Urothelium cell line (cell line): Measurements from ENCODE around the gene CPT1A.
A peak's percentile ranks its signal among the peaks of the same experiment; 100 is the strongest.

Source experiments
- DNase-seq: peaks from one replicate; pipeline ENCODE4 v3.0.0; 2011; ENCODE audit warnings: low spot score, mixed read lengths
- FAIRE-seq: peaks from 2 replicates; lab custom pipeline; 2011; peaks lifted over from hg19 to GRCh38; lab: Jason Lieb, UNC

Gene CPT1A

DNA sequence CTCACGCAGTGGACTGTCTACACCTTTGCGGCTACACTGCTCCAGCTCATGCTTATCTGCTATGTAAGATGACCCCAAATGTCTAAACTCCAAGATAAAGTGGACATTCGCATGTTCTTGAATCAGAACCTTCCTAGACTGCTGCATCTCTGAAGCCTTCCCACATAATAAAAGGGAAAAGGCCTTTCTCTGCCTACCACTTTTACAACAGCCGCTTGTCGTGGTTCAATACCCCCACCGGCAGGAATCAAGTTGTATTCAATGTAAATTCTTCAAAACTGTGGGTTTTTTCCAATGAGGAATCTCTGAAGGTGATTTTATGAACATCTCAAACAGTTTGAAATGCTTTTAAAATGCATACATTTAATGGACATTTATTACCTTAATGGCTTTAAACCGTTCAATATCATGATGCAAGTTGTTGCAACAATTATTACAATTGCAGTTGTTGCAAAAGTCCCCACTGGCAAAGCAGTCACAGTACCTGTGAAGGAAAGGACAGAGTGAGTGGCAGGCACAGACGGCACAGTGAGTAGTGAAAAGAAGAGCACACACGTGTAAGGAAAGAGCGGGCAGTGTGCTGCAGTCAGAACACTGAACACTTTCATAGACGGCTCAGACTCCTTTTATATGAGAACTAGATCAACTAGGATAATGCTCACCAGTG, 126.1 kb downstream of the CPT1A start:
- no peak for FAIRE-seq

GRCh38 chr11:68714060-68714856, 127.5 kb downstream of the CPT1A start:
- DNase-seq (no peak), FAIRE-seq (no peak)

More for the DNA sequence above, 126.1 kb downstream of the CPT1A start:
- DNase-seq, result no peak

- DNase-seq (no peak), FAIRE-seq (peak; percentile 96)
These were observed 130.6 kb downstream of the CPT1A start for GRCh38 chr11:68711114-68711513.

DNA sequence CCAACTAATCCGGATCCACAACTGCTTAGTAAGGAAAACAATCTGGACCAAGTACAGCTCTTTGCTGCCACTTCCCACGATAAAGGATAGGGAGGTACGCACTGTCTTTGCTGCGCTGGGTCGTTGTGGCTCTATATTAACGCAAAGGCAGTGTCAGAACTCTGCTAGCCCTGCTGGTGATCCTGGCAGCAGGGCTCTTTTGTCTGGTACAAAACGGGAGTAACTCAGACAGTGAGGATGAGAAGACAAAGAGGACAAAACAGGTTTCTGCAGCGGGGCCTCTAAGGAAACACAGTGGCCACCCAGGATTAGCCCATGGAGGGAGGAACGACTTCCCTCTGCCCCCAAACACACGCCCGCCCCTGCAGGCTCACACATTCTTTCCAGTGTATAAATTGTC, 131.3 kb downstream of the CPT1A start:
- no peak for DNase-seq
- no peak for FAIRE-seq

DNA sequence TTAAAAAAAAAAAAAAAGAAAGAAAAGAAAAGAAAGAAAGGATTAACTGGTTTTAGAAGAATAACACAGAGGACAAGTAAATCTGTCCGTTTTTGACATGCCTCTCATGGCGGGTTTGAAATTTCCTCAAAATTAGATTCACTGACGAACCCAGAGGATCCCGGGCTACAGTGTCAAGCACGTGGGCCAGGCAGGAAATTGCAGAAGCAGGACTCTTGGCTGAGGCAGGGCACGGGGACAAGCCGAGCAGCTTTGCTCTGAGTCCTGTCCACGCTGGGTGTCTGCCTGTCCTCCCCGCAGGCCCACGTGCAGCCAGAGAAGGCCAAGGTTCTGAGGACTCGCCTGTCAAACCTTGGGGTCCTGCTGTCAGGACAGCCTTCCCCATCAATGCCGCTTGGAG, 132.7 kb downstream of the CPT1A start:
- no peak for DNase-seq
- FAIRE-seq, result no peak

GRCh38 chr11:68707527-68707926, 134.2 kb downstream of the CPT1A start:
- FAIRE-seq, result no peak
- no peak for DNase-seq

- no peak for DNase-seq
- FAIRE-seq, result no peak
These were observed 136.8 kb downstream of the CPT1A start for GRCh38 chr11:68704887-68705286.
